Esophagus squamous epithelium (tissue), 5 donors: ENCODE measurements around the gene EIF3B. TPM values are rescaled to one million over a fixed set of nuclear protein-coding genes. Genes with fewer than 3 reads are reported as not detected.

Experiments used
- DNase-seq: peaks from one replicate; lab custom pipeline; 2025; lab: John Stamatoyannopoulos, UW
- H3K27ac ChIP-seq, 4 donors: fragments of 200-600 bp; sonication (generic); one replicate each; pipeline ENCODE4 v1.5.1; 2016 to 2019; ENCODE audit warnings: mild to moderate bottlenecking in 1 of 4
- H3K27me3 ChIP-seq, 4 donors: fragments of 200-600 bp; sonication (generic); 1 replicate in 3 of 4; 2 replicates in 1 of 4; pipeline versions ENCODE4 v1.5.1 to v1.6.0; 2017 to 2021; ENCODE audit warnings: antibody characterized with exemption in 1 of 4
- H3K36me3 ChIP-seq, 3 donors: fragments of 200-600 bp; sonication (generic); one replicate each; pipeline ENCODE4 v1.5.1; 2016 to 2019
- H3K4me1 ChIP-seq, 3 donors: fragments of 200-600 bp; sonication (generic); one replicate each; pipeline ENCODE4 v1.5.1; 2017 to 2019
- H3K4me3 ChIP-seq, 4 donors: fragments of 200-600 bp; sonication (generic); 1 replicate in 3 of 4; 2 replicates in 1 of 4; pipeline ENCODE4 v1.5.1; 2016 to 2019; ENCODE audit warnings: mild to moderate bottlenecking in 2 of 4, moderate library complexity in 1 of 4
- H3K9me3 ChIP-seq, 3 donors: fragments of 200-600 bp; sonication (generic); one replicate each; pipeline ENCODE4 v1.5.1; 2016 to 2019
- CTCF ChIP-seq, 6 experiments: fragments of 450-650 bp in 4 of 6; fragments of 200-600 bp in 2 of 6; sonication (generic) in 2 of 6; IDR thresholded peaks; one replicate each; pipeline ENCODE4 v1.5.1; 2016 to 2019; ENCODE audit warnings: antibody characterized with exemption in 6 of 6, mild to moderate bottlenecking in 4 of 6, moderate library complexity in 4 of 6
- POLR2A ChIP-seq, 4 donors: fragments of 450-650 bp; IDR thresholded peaks; one replicate each; pipeline ENCODE4 v1.6.1; 2017; ENCODE audit warnings: antibody characterized with exemption in 4 of 4, mild to moderate bottlenecking in 4 of 4, moderate library complexity in 3 of 4
- WGBS, 2 donors: methylation state at CpG; one replicate each; pipeline ENCODE4 v1.1.5; 2018; 5-methylcytosine and 5-hydroxymethylcytosine counted together
- intact Hi-C: fragments of 100-400 bp; cut with DNase I; formaldehyde crosslinking; loops from one replicate; pipeline ENCODE4 v1.15.0; 2022
- small RNA-seq, 4 donors: library from RNA; depleted of rRNA; stranded (forward); fragments of <200 nt; gene quantifications; one replicate each; pipeline ENCODE3, GENCODE V24; 2016
- total RNA-seq, 4 donors: library from RNA; depleted of rRNA; stranded (reverse); fragments of >200 nt; gene quantifications; one replicate each; pipeline ENCODE4 v1.1.0, GENCODE V29; 2016
- donor health status: DM: yes; HTN: yes; CAD: no.

Gene EIF3B
- total RNA-seq, 4 donors from 2014 or later = 127 to 155 (median 136) TPM

- WGBS, 2 donors = 89 to 90% methylated on average over 9 of the region's 9 CpGs
- TF ChIP-seq CTCF (IDR thresholded peaks at IDR 0.05) (no peak), POLR2A (IDR thresholded peaks at IDR 0.05) (no peak)
- Histone ChIP-seq H3K27ac (no peak overlapping the region), H3K27me3 (no peaks in the 10 kb centered on the region), H3K9me3 (no peaks in the 10 kb centered on the region), H3K4me3 (no peak overlapping the region), H3K36me3 (peaks cover 0 to 8% (median 0%) of the 10 kb centered on the region in 3 donors), H3K4me1 (peaks cover 0 to 11% (median 0%) of the 10 kb centered on the region in 3 donors)
- DNase-seq = no peak
- intact Hi-C loops = no loop called here
Observed at GRCh38 chr7:2421943-2422310, 67.3 kb downstream of the EIF3B start.

- TF ChIP-seq POLR2A (IDR thresholded peaks at IDR 0.05) (no peak), CTCF (IDR thresholded peaks at IDR 0.05) (no peak)
- intact Hi-C loops = no loop called here
- Histone ChIP-seq H3K9me3 (no peaks in the 10 kb centered on the region), H3K27me3 (no peaks in the 10 kb centered on the region), H3K36me3 (peaks cover 0 to 3% (median 0%) of the 10 kb centered on the region in 3 donors), H3K4me3 (no peak overlapping the region), H3K27ac (no peak overlapping the region), H3K4me1 (no peaks in the 10 kb centered on the region)
- no peak for DNase-seq
- WGBS, 2 donors = 79 to 82% methylated on average over 7 to 8 of the region's 10 CpGs
Observed at GRCh38 chr7:2425749-2426148, 71.1 kb downstream of the EIF3B start.

Small RNAs within 50 kb of the gene (small RNA-seq; reads per million reads assigned to genes)
- 0 reads per million in 4 donors for gene AC004840.2

Other genes starting within 250 kb of the EIF3B start
- 10 to 100 TPM; 16.6 to 40.4 (median 30.2) TPM for gene MAD1L1, start 121.9 kb upstream of the EIF3B start, total RNA-seq
- 10 to 100 TPM; 16.8 to 31.5 (median 17.9) TPM for gene MRM2, start 112.6 kb upstream of the EIF3B start, total RNA-seq
- 10 to 100 TPM; 16.3 to 51.7 (median 28.2) TPM for gene NUDT1, start 112.6 kb upstream of the EIF3B start, total RNA-seq
- 10 to 100 TPM in 3 of 4 donors, 1 to 10 TPM in 1; 4.7 to 17.9 (median 12.5) TPM for gene SNX8, start 40.4 kb upstream of the EIF3B start, total RNA-seq
- gene CHST12, start 48.8 kb downstream of the EIF3B start, total RNA-seq = 10 to 100 TPM in 1 of 4 donors, 1 to 10 TPM in 3; 1.5 to 11.8 (median 5.0) TPM
- gene GRIFIN, start 121.6 kb downstream of the EIF3B start, total RNA-seq = not detected
- gene LFNG, start 164.9 kb downstream of the EIF3B start, total RNA-seq = 10 to 100 TPM in 3 of 4 donors, 1 to 10 TPM in 1; 6.1 to 17.2 (median 11.9) TPM
- gene BRAT1, start 200.7 kb downstream of the EIF3B start, total RNA-seq = 10 to 100 TPM; 15.5 to 28.3 (median 22.8) TPM
- gene IQCE, start 204.2 kb downstream of the EIF3B start, total RNA-seq = 10 to 100 TPM in 1 of 4 donors, 1 to 10 TPM in 3; 4.5 to 10.6 (median 6.3) TPM